Endothelial cell (in vitro differentiated cells): ENCODE measurements around the gene GMDS. TPM values are rescaled to one million over a fixed set of nuclear protein-coding genes. Genes with fewer than 3 reads are reported as not detected.

Experiments used
- DNase-seq: peaks from one replicate; pipeline ENCODE4 v3.0.0; 2021; ENCODE audit warnings: low spot score
- H3K27ac Mint-ChIP-seq: one replicate; pipeline ENCODE4 v1.8.0; 2021; ENCODE audit warnings: mixed read lengths, inconsistent platforms; ENCODE audit not compliant: unreplicated experiment
- H3K27me3 Mint-ChIP-seq: one replicate; pipeline ENCODE4 v1.8.0; 2021; ENCODE audit warnings: mild to moderate bottlenecking, moderate library complexity, mixed read lengths, inconsistent platforms; ENCODE audit not compliant: unreplicated experiment
- H3K36me3 Mint-ChIP-seq: one replicate; pipeline ENCODE4 v1.8.0; 2021; ENCODE audit warnings: mild to moderate bottlenecking, low read depth, mixed read lengths, inconsistent platforms; ENCODE audit not compliant: unreplicated experiment
- H3K4me1 Mint-ChIP-seq: one replicate; pipeline ENCODE4 v1.8.0; 2021; ENCODE audit warnings: mild to moderate bottlenecking, mixed read lengths, inconsistent platforms; ENCODE audit not compliant: unreplicated experiment
- H3K4me3 Mint-ChIP-seq: one replicate; pipeline ENCODE4 v1.8.0; 2021; ENCODE audit warnings: mild to moderate bottlenecking, mixed read lengths, inconsistent platforms; ENCODE audit not compliant: unreplicated experiment
- H3K9me3 Mint-ChIP-seq: one replicate; pipeline ENCODE4 v1.8.0; 2021; ENCODE audit warnings: mixed read lengths, inconsistent platforms; ENCODE audit not compliant: unreplicated experiment
- total RNA-seq: library from RNA; stranded (reverse); fragmentation: NEBNext Ultra II Directional; extraction: Animal tissue kit (Norgen Biotek cat#: 25700); gene quantifications from one replicate; pipeline ENCODE4 v1.2.1, GENCODE V29; 2021; ENCODE audit not compliant: unreplicated experiment
- TF ChIP-seq, protein P1 (sequence below): fragments of 200-600 bp; sonication (generic); IDR thresholded peaks from one replicate; pipeline ENCODE4 v1.5.0; 2021; ENCODE audit warnings: antibody characterized with exemption; ENCODE audit not compliant: unreplicated experiment

Gene GMDS
- total RNA-seq, 1 donor from 2014 or later, result 36.0 TPM

DNA sequence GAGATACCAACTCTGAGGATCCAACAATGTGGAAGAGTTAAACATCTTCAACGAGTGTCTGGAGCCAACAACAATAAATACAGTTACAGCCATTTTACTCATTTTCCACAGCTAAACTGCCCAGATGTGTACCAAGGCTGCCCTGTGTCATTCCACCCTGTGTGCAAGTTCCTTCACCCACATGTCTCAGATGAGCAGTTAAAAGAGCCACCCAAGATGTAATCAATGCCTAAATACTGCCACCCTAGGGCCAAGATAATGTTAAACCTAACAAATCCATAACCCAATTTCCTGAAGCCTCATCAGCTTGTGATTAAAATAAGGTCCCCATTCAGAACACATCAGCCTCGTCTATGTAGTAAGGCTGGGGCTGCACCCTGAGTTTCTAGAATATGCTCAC, 59.9 kb downstream of the GMDS start:
- Mint-ChIP-seq H3K4me1 (peaks cover 3% of the 10 kb centered on the region), H3K9me3 (no peaks in the 10 kb centered on the region), H3K27me3 (peaks cover 2% of the 10 kb centered on the region), H3K27ac (no peak overlapping the region), H3K36me3 (peaks cover 3% of the 10 kb centered on the region), H3K4me3 (no peak overlapping the region)
- TF ChIP-seq, protein P1, sequence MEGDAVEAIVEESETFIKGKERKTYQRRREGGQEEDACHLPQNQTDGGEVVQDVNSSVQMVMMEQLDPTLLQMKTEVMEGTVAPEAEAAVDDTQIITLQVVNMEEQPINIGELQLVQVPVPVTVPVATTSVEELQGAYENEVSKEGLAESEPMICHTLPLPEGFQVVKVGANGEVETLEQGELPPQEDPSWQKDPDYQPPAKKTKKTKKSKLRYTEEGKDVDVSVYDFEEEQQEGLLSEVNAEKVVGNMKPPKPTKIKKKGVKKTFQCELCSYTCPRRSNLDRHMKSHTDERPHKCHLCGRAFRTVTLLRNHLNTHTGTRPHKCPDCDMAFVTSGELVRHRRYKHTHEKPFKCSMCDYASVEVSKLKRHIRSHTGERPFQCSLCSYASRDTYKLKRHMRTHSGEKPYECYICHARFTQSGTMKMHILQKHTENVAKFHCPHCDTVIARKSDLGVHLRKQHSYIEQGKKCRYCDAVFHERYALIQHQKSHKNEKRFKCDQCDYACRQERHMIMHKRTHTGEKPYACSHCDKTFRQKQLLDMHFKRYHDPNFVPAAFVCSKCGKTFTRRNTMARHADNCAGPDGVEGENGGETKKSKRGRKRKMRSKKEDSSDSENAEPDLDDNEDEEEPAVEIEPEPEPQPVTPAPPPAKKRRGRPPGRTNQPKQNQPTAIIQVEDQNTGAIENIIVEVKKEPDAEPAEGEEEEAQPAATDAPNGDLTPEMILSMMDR, result no peak
- DNase-seq, result no peak

DNA sequence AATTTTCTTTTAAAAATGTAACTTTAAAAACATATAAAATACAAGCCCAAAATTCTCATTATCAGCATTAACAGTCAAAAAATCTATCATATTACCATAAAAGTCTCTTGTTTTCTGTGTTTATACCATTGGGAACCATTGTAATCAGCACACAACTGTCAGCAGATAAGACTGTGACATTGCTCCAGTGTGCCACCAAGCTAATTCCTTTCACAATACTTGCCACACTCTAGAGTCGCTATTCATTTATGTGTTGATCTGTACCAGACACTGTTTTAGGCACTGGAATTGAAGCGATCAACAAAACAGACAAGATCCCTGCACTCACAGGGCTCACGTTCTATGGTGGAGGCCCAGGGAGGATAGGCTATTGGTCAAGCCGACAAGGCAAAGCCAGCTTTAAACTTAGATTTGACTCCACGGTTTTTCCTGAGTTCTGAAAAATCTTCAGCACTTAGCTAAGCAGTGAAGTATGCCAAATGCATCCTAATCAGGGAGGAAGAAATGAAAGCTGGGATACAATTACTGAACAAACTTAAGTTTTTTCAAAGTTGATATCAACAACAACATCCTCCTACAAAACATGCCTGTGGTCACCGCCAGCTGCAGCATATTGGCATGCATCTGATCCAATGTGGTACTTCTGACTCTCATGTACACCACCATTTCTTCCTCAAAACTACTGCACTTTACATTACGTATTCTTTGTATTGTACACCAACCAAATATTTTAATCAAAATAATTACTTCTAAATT, 60.5 kb downstream of the GMDS start:
- TF ChIP-seq, protein P1, result no peak
- Mint-ChIP-seq H3K4me3 (no peak overlapping the region), H3K4me1 (peaks cover 3% of the 10 kb centered on the region), H3K27me3 (no peaks in the 10 kb centered on the region), H3K36me3 (no peaks in the 10 kb centered on the region), H3K9me3 (no peaks in the 10 kb centered on the region), H3K27ac (no peak overlapping the region)
- DNase-seq, result no peak

DNA sequence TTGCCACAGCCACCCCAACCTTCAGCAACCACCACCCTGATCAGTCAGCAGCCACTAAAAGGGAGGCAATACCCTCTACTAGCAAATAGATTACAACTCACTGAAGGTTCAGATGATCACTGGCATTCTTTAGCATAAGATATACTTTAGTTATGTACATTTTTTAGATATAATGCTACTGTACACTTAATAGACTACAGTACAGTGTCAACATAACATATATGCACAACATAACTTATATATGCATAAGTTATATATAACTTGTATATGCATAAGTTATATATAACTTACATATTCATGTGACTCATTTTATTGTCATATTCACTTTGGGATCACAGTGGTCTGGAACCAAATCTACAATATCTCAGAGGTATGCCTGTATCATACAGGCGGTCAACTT, 61.7 kb downstream of the GMDS start:
- no peak overlapping the region for H3K4me3 Mint-ChIP-seq
- H3K27ac Mint-ChIP-seq, result no peak overlapping the region
- no peaks in the 10 kb centered on the region for H3K9me3 Mint-ChIP-seq
- TF ChIP-seq, protein P1, result no peak
- H3K4me1 Mint-ChIP-seq, result no peaks in the 10 kb centered on the region
- no peaks in the 10 kb centered on the region for H3K36me3 Mint-ChIP-seq
- DNase-seq, result no peak
- H3K27me3 Mint-ChIP-seq, result no peaks in the 10 kb centered on the region

DNA sequence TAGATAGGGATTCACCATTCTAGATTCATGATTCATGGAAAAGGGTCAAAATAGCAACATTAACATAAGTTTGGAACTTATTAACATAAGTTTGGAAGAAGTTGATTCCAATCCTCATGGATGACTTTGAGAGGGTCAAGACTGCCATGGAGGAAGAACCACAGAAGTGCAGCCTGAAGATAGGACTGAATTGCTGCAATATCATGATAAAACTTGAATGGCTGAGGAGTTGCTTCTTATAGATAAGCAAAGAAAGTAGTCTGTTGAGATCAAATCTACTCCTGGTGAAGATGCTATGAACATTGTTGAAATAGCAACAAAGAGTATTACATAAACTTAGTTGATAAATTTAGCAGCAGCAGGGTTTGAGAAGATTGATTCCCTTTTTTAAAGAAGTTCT, 62.2 kb downstream of the GMDS start:
- TF ChIP-seq, protein P1, result no peak
- DNase-seq, result no peak
- Mint-ChIP-seq H3K4me3 (no peak overlapping the region), H3K27me3 (no peaks in the 10 kb centered on the region), H3K27ac (no peak overlapping the region), H3K9me3 (no peaks in the 10 kb centered on the region), H3K36me3 (no peaks in the 10 kb centered on the region), H3K4me1 (no peaks in the 10 kb centered on the region)

DNA sequence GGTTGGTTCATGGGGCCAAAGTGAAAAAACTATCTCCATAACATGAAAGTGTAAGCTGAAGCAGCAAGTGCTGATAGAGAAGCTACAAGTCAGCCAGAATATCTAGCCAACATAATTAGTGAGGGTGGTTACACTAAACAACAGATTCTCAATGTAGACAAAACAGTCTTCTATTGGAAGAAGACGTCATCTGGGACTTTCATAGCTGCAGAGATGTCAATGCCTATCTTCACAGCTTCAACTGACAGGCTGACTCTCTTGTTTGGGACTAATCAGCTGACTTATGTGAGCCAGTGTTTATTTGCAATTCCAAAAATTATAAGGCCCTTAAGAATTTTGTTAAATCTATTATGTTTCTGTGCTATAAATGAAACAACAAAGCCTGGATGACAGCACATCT, 63.2 kb downstream of the GMDS start:
- Mint-ChIP-seq H3K27ac (no peak overlapping the region), H3K36me3 (peaks cover 5% of the 10 kb centered on the region), H3K27me3 (no peaks in the 10 kb centered on the region), H3K4me3 (no peak overlapping the region), H3K9me3 (no peaks in the 10 kb centered on the region), H3K4me1 (no peaks in the 10 kb centered on the region)
- DNase-seq, result no peak
- TF ChIP-seq, protein P1, result no peak
